ENCODE data around the gene SEC24B. TPM values are rescaled to one million over a fixed set of nuclear protein-coding genes. Genes with fewer than 3 reads are reported as not detected.

SEC24B gene
- total and polyA plus RNA-seq, 12 donors, result 8.4 to 49.3 (median 29.8) TPM

DNA sequence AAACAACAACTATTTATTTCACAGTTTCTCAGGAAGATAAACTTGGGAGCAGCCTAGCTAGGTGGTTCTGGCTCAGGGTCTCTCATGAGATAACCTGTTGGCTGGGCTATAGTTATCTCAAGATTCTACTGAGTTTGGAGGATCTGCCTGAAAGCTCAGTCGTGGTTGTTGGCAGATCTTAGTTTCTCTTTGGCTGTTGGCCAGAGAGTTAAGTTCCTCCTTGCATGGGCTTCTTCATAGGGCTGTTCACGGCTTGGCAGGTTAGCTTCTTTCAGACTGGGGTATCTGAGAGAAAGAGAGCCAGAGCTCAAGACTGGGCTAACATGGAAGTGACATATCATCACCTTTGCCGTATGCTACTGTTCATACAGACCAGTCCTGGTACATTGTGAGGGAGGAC is 28.7 kb downstream of the SEC24B start:
- TF ChIP-seq POLR2A (IDR thresholded peaks at IDR 0.05), result no peak
- TF ChIP-seq, protein P1, sequence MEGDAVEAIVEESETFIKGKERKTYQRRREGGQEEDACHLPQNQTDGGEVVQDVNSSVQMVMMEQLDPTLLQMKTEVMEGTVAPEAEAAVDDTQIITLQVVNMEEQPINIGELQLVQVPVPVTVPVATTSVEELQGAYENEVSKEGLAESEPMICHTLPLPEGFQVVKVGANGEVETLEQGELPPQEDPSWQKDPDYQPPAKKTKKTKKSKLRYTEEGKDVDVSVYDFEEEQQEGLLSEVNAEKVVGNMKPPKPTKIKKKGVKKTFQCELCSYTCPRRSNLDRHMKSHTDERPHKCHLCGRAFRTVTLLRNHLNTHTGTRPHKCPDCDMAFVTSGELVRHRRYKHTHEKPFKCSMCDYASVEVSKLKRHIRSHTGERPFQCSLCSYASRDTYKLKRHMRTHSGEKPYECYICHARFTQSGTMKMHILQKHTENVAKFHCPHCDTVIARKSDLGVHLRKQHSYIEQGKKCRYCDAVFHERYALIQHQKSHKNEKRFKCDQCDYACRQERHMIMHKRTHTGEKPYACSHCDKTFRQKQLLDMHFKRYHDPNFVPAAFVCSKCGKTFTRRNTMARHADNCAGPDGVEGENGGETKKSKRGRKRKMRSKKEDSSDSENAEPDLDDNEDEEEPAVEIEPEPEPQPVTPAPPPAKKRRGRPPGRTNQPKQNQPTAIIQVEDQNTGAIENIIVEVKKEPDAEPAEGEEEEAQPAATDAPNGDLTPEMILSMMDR (IDR thresholded peaks at IDR 0.05), result no peak
- WGBS, 4 donors, result 54 to 62% (median 58%) methylated on average over 3 of the region's 3 CpGs
- intact Hi-C loops (cut with DNase I), result no loop called here
- Histone ChIP-seq H3K4me3 (no peak overlapping the region), H3K9me3 (replicated peaks in 1 of 3) (peaks cover 0 to 5% (median 0%) of the 10 kb centered on the region in 3 donors), H3K4me1 (replicated peaks in 1 of 2) (peaks cover 0 to 16% of the 10 kb centered on the region in 2 donors), H3K27me3 (no peaks in the 10 kb centered on the region), H3K27ac (no peak overlapping the region), H3K36me3 (replicated peaks in 1 of 2) (peaks cover 0 to 11% of the 10 kb centered on the region in 2 donors)
- DNase-seq, result peak in 1 of 7 donors; percentile 21

DNA sequence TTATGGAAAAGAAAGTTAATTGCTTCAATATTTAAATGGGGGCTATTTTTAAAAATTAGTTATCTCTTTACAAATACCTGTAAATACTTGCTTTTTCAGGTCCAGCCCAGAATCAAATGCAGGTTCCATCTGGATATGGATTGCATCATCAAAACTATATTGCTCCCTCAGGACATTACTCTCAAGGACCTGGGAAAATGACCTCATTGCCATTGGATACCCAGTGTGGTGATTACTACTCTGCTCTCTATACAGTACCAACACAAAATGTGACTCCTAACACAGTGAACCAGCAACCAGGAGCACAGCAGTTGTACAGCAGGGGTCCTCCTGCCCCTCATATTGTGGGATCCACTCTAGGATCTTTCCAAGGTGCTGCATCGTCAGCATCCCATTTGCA is 29.2 kb downstream of the SEC24B start:
- Histone ChIP-seq H3K9me3 (replicated peaks in 1 of 3) (peaks cover 0 to 5% (median 0%) of the 10 kb centered on the region in 3 donors), H3K4me3 (no peak overlapping the region), H3K27ac (no peak overlapping the region), H3K4me1 (replicated peaks in 1 of 2) (peaks cover 0 to 16% of the 10 kb centered on the region in 2 donors), H3K36me3 (replicated peaks in 1 of 2) (peaks cover 0 to 11% of the 10 kb centered on the region in 2 donors), H3K27me3 (no peaks in the 10 kb centered on the region)
- TF ChIP-seq, protein P1 (IDR thresholded peaks at IDR 0.05), result no peak
- no peak for TF ChIP-seq POLR2A (IDR thresholded peaks at IDR 0.05)
- intact Hi-C loops (cut with DNase I), result no loop called here
- no peak for DNase-seq
- 100% methylated on average over 1 of the region's 1 CpG for WGBS, 4 donors

DNA sequence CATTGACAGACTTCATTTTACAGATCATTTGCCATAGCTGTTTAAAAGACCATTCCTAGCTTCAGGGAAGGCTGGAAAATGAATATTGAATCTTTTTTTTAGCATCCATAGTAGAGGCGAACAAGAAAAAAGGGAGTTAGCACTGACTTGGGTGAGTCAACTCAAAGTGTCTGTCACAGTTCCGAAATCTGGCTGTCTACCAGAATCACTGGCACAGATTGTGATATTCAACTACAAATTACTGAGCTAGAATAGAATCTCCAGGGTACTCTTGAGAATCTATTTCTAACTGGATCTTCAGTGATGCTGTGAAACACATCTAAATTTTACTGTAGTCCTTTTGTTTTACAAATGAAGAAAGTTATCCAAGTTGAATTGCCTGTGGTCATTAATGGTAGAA is 31.5 kb downstream of the SEC24B start:
- intact Hi-C loops (cut with DNase I), result no loop called here
- WGBS, 4 donors, result 34 to 56% (median 37%) methylated on average over 2 of the region's 2 CpGs
- no peaks in the 10 kb centered on the region for H3K27me3 ChIP-seq
- H3K9me3 ChIP-seq (replicated peaks in 1 of 3), result no peaks in the 10 kb centered on the region
- TF ChIP-seq, protein P1 (IDR thresholded peaks at IDR 0.05), result no peak
- no peak for TF ChIP-seq POLR2A (IDR thresholded peaks at IDR 0.05)
- peak; percentile 50 to 79 (median 69) for DNase-seq
- peaks cover 0 to 16% of the 10 kb centered on the region in 2 donors for H3K4me1 ChIP-seq (replicated peaks in 1 of 2)
- peaks cover 0 to 11% of the 10 kb centered on the region in 2 donors for H3K36me3 ChIP-seq (replicated peaks in 1 of 2)
- no peak overlapping the region for H3K27ac ChIP-seq
- H3K4me3 ChIP-seq, result no peak overlapping the region

DNA sequence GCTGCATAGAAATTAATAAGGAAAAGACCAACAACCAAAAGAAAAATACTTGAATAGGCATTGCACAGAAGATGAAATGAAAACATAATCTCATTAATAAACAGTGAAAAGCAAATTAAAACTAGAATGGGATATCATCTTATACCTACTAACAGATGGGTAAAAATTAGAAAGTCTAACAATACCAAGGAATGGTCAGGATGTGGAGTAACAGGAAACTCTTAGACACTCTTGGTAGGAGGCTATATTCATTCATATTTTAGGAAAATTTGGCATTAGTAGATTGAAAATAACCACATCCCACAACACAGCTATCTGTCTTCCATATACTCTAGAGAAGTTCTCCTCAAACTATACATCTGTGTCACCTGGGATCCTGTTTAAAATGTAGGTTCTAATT is 36.3 kb downstream of the SEC24B start:
- no peak overlapping the region for H3K4me3 ChIP-seq
- H3K27ac ChIP-seq, result no peak overlapping the region
- TF ChIP-seq POLR2A (IDR thresholded peaks at IDR 0.05), result no peak
- TF ChIP-seq, protein P1 (IDR thresholded peaks at IDR 0.05), result no peak
- DNase-seq, result no peak
- no peaks in the 10 kb centered on the region for H3K36me3 ChIP-seq (replicated peaks in 1 of 2)
- H3K9me3 ChIP-seq (replicated peaks in 1 of 3), result no peaks in the 10 kb centered on the region
- intact Hi-C loops (cut with DNase I), result no loop called here
- peaks cover 5 to 26% of the 10 kb centered on the region in 2 donors for H3K4me1 ChIP-seq (replicated peaks in 1 of 2)
- no peaks in the 10 kb centered on the region for H3K27me3 ChIP-seq

All from adrenal gland (tissue), 12 donors.